Smooth muscle cell of the coronary artery (primary cell): ENCODE data around the gene CELSR1. TPM values are rescaled to one million over a fixed set of nuclear protein-coding genes. Genes with fewer than 3 reads are reported as not detected.

Source experiments
- total RNA-seq: library from RNA; depleted of rRNA; stranded (reverse); fragments of >200 nt; gene quantifications from 2 replicates; pipeline ENCODE4 v1.2.3, GENCODE V29; 2014; ENCODE audit warnings: low replicate concordance

Gene CELSR1, protein sequence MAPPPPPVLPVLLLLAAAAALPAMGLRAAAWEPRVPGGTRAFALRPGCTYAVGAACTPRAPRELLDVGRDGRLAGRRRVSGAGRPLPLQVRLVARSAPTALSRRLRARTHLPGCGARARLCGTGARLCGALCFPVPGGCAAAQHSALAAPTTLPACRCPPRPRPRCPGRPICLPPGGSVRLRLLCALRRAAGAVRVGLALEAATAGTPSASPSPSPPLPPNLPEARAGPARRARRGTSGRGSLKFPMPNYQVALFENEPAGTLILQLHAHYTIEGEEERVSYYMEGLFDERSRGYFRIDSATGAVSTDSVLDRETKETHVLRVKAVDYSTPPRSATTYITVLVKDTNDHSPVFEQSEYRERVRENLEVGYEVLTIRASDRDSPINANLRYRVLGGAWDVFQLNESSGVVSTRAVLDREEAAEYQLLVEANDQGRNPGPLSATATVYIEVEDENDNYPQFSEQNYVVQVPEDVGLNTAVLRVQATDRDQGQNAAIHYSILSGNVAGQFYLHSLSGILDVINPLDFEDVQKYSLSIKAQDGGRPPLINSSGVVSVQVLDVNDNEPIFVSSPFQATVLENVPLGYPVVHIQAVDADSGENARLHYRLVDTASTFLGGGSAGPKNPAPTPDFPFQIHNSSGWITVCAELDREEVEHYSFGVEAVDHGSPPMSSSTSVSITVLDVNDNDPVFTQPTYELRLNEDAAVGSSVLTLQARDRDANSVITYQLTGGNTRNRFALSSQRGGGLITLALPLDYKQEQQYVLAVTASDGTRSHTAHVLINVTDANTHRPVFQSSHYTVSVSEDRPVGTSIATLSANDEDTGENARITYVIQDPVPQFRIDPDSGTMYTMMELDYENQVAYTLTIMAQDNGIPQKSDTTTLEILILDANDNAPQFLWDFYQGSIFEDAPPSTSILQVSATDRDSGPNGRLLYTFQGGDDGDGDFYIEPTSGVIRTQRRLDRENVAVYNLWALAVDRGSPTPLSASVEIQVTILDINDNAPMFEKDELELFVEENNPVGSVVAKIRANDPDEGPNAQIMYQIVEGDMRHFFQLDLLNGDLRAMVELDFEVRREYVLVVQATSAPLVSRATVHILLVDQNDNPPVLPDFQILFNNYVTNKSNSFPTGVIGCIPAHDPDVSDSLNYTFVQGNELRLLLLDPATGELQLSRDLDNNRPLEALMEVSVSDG (N-terminal part only)
- 0.30 and 1.1 TPM in 2 replicates for total RNA-seq

DNA sequence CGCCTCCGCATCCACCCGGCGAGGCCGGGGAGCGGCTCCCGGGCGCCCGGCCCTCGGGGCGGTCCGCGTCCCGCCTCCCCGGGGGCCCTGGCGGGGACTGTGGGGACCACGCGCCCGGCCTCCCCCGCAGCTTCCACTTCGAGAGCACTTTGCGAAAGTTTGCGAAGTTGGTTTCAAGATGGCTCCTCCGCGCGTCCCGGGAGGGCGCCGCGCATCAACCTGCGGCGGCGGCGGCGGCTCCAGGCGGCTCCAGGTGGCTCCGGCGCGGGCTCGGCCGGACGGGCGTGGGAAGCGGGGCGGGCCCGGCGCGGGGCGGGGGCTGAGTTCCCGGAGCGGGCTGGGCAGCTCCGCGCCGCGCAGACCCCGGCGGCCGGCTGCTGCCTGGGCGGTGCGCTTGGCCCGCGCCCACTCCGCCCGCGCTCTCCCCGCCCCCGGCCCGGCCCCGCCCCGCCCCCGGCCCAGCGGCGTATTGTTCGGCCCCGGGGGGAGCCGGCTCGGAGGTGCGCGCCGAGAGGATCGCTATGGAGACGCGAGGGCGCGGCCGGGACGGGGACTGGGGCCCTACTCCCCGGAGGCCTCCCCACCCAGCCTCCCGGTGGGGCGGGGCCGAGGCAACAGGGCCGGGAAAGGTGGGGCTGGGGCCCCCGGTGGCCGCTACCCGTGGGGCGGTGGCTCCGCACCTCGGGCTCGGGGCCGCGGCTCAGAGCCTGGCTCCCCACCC lies at the start of gene CELSR1:
Gene CELSR1, minus strand, starts transcription at position 396 of the 721 bp plus-strand sequence. CDS start 450 bp downstream, outside the sequence.

DNA sequence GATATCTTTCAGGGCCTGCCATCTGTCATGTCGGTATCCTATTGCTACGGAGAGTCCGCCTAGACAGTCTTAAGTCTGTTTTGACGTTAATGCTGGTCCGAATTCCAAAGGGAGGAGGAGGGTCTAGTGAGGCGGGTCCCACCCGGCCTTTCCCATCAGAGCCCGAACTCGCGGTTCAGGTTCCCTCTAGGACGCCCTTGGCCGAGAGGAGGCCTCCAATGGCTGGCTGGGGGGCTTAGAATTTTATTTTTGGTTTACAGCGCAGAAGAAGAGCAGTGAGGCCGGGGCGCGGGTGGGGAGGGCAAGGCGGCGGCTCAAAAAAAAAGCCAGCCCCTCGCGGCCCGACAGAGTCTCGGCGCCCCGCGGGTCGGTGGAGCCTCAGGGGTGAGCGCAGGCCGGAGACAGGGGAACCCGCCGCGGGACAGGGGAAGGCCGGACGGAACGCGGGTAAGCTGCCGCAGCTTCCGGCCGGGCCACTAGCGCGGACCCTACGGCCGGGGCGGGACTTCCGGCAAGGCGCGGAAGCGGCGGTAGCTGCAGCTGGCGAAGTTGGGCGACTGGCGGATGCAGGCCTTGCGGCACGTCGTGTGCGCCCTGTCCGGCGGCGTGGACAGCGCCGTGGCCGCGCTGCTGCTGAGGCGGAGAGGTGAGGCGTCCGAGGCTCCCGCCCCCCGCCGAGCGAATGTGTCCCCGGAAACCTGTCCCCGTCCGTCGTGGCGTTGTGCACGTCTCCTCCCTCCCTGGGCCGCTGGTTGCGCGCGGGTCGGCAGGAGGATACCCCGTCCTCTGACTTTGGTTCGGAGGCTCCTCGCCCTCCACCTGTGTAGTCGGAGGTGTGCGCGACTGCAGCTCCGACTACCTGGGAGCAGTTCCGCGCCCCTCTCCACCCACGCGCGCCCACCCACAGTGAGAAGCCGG lies 202.0 kb downstream of the CELSR1 start, which contains the start of gene TRMU:
Gene TRMU, plus strand, starts transcription at position 514 of the 918 bp plus-strand sequence. Its CDS starts 51 bp downstream, at position 565.

Other genes starting within 250 kb of the CELSR1 start
- 1.8 TPM in 1 of 2 replicates, not detected in the other for gene GTSE1, start 240.8 kb downstream of the CELSR1 start, total RNA-seq
- 26.4 and 32.5 TPM in 2 replicates for gene TRMU, start 201.9 kb downstream of the CELSR1 start, total RNA-seq
- 14.7 and 28.1 TPM in 2 replicates for gene GRAMD4, start 82.8 kb upstream of the CELSR1 start, total RNA-seq
- 32.6 and 47.6 TPM in 2 replicates for gene CERK, start 200.6 kb upstream of the CELSR1 start, total RNA-seq
- 11.8 and 16.7 TPM in 2 replicates for gene TBC1D22A, start 225.0 kb upstream of the CELSR1 start, total RNA-seq